ENCODE measurements around the gene CCDC196.
A peak's percentile ranks its signal among the peaks of the same experiment; 100 is the strongest.

Gene CCDC196

GRCh38 chr14:66444271-66444927 is 41.8 kb upstream of the CCDC196 start:
- no peak overlapping the region for H3K4me3 ChIP-seq (ENCODE audit: low read depth, low read length)
- no peak for DNase-seq (ENCODE audit: low read depth)
- TF ChIP-seq MYC (IDR thresholded peaks at IDR 0.05; ENCODE audit: low read depth, low read length) (no peak), POLR2A (IDR thresholded peaks at IDR 0.05; ENCODE audit: extremely low read depth, insufficient read length) (no peak)

GRCh38 chr14:66445936-66446335 is 40.2 kb upstream of the CCDC196 start:
- no peak for DNase-seq (ENCODE audit: low read depth)
- no peak overlapping the region for H3K4me3 ChIP-seq (ENCODE audit: low read depth, low read length)
- TF ChIP-seq MAX (IDR thresholded peaks at IDR 0.05; ENCODE audit: low read depth, low read length): no peak
- TF ChIP-seq CTCF (IDR thresholded peaks at IDR 0.05; ENCODE audit: low read depth, low read length): no peak
- no peak for TF ChIP-seq POLR2A (IDR thresholded peaks at IDR 0.05; ENCODE audit: extremely low read depth, insufficient read length)
- TF ChIP-seq MYC (IDR thresholded peaks at IDR 0.05; ENCODE audit: low read depth, low read length): no peak

- no peak overlapping the region for H3K4me3 ChIP-seq (ENCODE audit: low read depth, low read length)
Measured at GRCh38 chr14:66453469-66453868, 32.7 kb upstream of the CCDC196 start.

GRCh38 chr14:66459603-66460002 is 26.6 kb upstream of the CCDC196 start:
- TF ChIP-seq MAX (IDR thresholded peaks at IDR 0.05; ENCODE audit: low read depth, low read length): no peak
- no peak for TF ChIP-seq POLR2A (IDR thresholded peaks at IDR 0.05; ENCODE audit: extremely low read depth, insufficient read length)
- no peak for TF ChIP-seq CTCF (IDR thresholded peaks at IDR 0.05; ENCODE audit: low read depth, low read length)
- no peak for TF ChIP-seq MYC (IDR thresholded peaks at IDR 0.05; ENCODE audit: low read depth, low read length)
- no peak overlapping the region for H3K4me3 ChIP-seq (ENCODE audit: low read depth, low read length)
- no peak for DNase-seq (ENCODE audit: low read depth)

More at GRCh38 chr14:66453469-66453868, 32.7 kb upstream of the CCDC196 start:
- no peak for DNase-seq (ENCODE audit: low read depth)
- TF ChIP-seq MYC (IDR thresholded peaks at IDR 0.05; ENCODE audit: low read depth, low read length): no peak

- TF ChIP-seq CTCF (IDR thresholded peaks at IDR 0.05; ENCODE audit: low read depth, low read length): no peak
- no peak for TF ChIP-seq MAX (IDR thresholded peaks at IDR 0.05; ENCODE audit: low read depth, low read length)
- TF ChIP-seq POLR2A (IDR thresholded peaks at IDR 0.05; ENCODE audit: extremely low read depth, insufficient read length): no peak
- no peak for TF ChIP-seq MYC (IDR thresholded peaks at IDR 0.05; ENCODE audit: low read depth, low read length)
- H3K4me3 ChIP-seq (ENCODE audit: low read depth, low read length): no peak overlapping the region
- DNase-seq (ENCODE audit: low read depth): no peak
Measured at GRCh38 chr14:66464261-66464660, 21.9 kb upstream of the CCDC196 start.

GRCh38 chr14:66468778-66469367 is 17.3 kb upstream of the CCDC196 start:
- TF ChIP-seq MYC (IDR thresholded peaks at IDR 0.05; ENCODE audit: low read depth, low read length): no peak
- TF ChIP-seq CTCF (IDR thresholded peaks at IDR 0.05; ENCODE audit: low read depth, low read length): no peak
- no peak for TF ChIP-seq POLR2A (IDR thresholded peaks at IDR 0.05; ENCODE audit: extremely low read depth, insufficient read length)
- TF ChIP-seq MAX (IDR thresholded peaks at IDR 0.05; ENCODE audit: low read depth, low read length): no peak
- H3K4me3 ChIP-seq (ENCODE audit: low read depth, low read length): no peak overlapping the region
- DNase-seq (ENCODE audit: low read depth): peak; percentile 3

GRCh38 chr14:66471584-66471983 is 14.6 kb upstream of the CCDC196 start:
- no peak for TF ChIP-seq CTCF (IDR thresholded peaks at IDR 0.05; ENCODE audit: low read depth, low read length)
- TF ChIP-seq MAX (IDR thresholded peaks at IDR 0.05; ENCODE audit: low read depth, low read length): no peak
- TF ChIP-seq POLR2A (IDR thresholded peaks at IDR 0.05; ENCODE audit: extremely low read depth, insufficient read length): no peak
- TF ChIP-seq MYC (IDR thresholded peaks at IDR 0.05; ENCODE audit: low read depth, low read length): no peak
- DNase-seq (ENCODE audit: low read depth): no peak
- H3K4me3 ChIP-seq (ENCODE audit: low read depth, low read length): no peak overlapping the region

All from NB4 (cell line).